ENCODE results near the gene TNFRSF1A. TPM values are rescaled to one million over a fixed set of nuclear protein-coding genes. Genes with fewer than 3 reads are reported as not detected.

TNFRSF1A gene
- total and polyA plus RNA-seq, 9 of the 15 experiments (the other 6 are each of a cell fraction or from before 2014, with no cell fraction given): 0.76 to 43.5 (median 30.0) TPM

GRCh38 chr12:6374786-6375160, 32.9 kb upstream of the TNFRSF1A start (continued):
- TF ChIP-seq CLOCK (CRISPR knock-in tag; IDR thresholded peaks at IDR 0.05; ENCODE audit: borderline replicate concordance): no peak

GRCh38 chr12:6374028-6374785, 32.3 kb upstream of the TNFRSF1A start:
- FAIRE-seq: no peak
- CTCF ChIA-PET (ENCODE audit: low intra/inter-chr PET ratio): no interaction called here
- Histone ChIP-seq H3K79me2 (ENCODE audit: control insufficient read depth, insufficient read depth, low read length) (no peaks in the 10 kb centered on the region), H3K9me3 (replicated peaks; ENCODE audit: control insufficient read depth, insufficient read depth, low read depth, low read length) (no peaks in the 10 kb centered on the region), H4K20me1 (replicated peaks; ENCODE audit: control insufficient read depth, insufficient read depth, low read length) (no peaks in the 10 kb centered on the region), H3K9me1 (ENCODE audit: control insufficient read depth, insufficient read depth, low read length) (peaks cover 4% of the 10 kb centered on the region), H2AFZ (ENCODE audit: low read depth, low read length) (no peak overlapping the region), H3K4me1 (replicated peaks in 1 of 2; ENCODE audit: control insufficient read depth in 2 of 2, insufficient read depth in 2 of 2, low read length in 2 of 2) (peaks cover 30 to 46% of the 10 kb centered on the region in 2 experiments; a peak in 4 of 5 replicates), H3K27me3 (ENCODE audit: control insufficient read depth in 2 of 2, insufficient read depth in 2 of 2, low read length in 2 of 2) (no peaks in the 10 kb centered on the region), H3K4me2 (ENCODE audit: insufficient read depth, low read length) (no peak overlapping the region), H3K4me3 (no peak overlapping the region), H3K9ac (ENCODE audit: insufficient read depth in 1 of 2, low read depth in 2 of 2, low read length in 2 of 2) (peak overlapping the region in 1 of 2 experiments; percentile 36; a peak in 2 of 4 replicates), H3K36me3 (ENCODE audit: control insufficient read depth, insufficient read depth, low read length) (no peaks in the 10 kb centered on the region), H3K27ac (ENCODE audit: extremely low read depth, low read depth, low read length) (no peak overlapping the region)
- in situ Hi-C loops (cut with MboI) (loop anchor here (5.0 kb wide), 1 partner anchor 37 kb away; no protein-coding TSS in a partner anchor), intact Hi-C loops (cut with micrococcal nuclease) (no loop called here)
- no TSS peak for BruUV-seq (replicated peaks)
- no peak for DNase-seq (ENCODE audit: extremely low read depth in 1 of 4, low spot score in 3 of 4)
- POLR2A ChIA-PET: interaction anchor here (0.8 to 2.1 kb wide), 5 partner anchors 10 to 96 kb away, joined by 3 to 15 read pairs (median 3); partner anchors contain the start of genes LTBR and VAMP1
- WGBS (ENCODE audit: insufficient coverage, low coverage, missing lambda C conversion rate): 75% methylated on average over 23 of the region's 24 CpGs
- ATAC-seq: no peak
- TF ChIP-seq YY1 (IDR thresholded peaks at IDR 0.05; ENCODE audit: borderline replicate concordance in 1 of 3, control insufficient read depth in 1 of 3, extremely low read depth in 1 of 3, insufficient read depth in 3 of 3, insufficient read length in 1 of 3, insufficient replicate concordance in 2 of 3, low read depth in 1 of 3, low read length in 2 of 3) (no peak), SMARCC2 (IDR thresholded peaks at IDR 0.05; ENCODE audit: low read depth) (no peak), STAG1 (CRISPR knock-in tag; IDR thresholded peaks at IDR 0.05; ENCODE audit: borderline replicate concordance) (no peak), HDAC3 (IDR thresholded peaks at IDR 0.05; ENCODE audit: borderline replicate concordance, partially characterized antibody) (no peak), ZSCAN29 (IDR thresholded peaks at IDR 0.05) (no peak), CREB1 (IDR thresholded peaks at IDR 0.05) (no peak), CREB1 (CRISPR knock-in tag; IDR thresholded peaks at IDR 0.05) (no peak), ELK3 (CRISPR knock-in tag; IDR thresholded peaks at IDR 0.05) (no peak), SP2 (IDR thresholded peaks at IDR 0.05; ENCODE audit: extremely low read depth, low read depth, low read length, poor library complexity, severe bottlenecking) (no peak), ZNF311 (CRISPR knock-in tag; IDR thresholded peaks at IDR 0.05) (no peak), KAT7 (CRISPR knock-in tag; IDR thresholded peaks at IDR 0.05; ENCODE audit: borderline replicate concordance) (no peak), CTCF (IDR thresholded peaks at IDR 0.05 in 2 of 3, conservative IDR thresholded peaks at IDR 0.05 in 1 of 3; ENCODE audit: insufficient read depth in 2 of 3, low read depth in 1 of 3, low read length in 3 of 3) (no peak), TRIM24 (IDR thresholded peaks at IDR 0.05) (no peak)

Data from K562 (cell line).